HepG2 (cell line): ENCODE data around the gene RBCK1. TPM values are rescaled to one million over a fixed set of nuclear protein-coding genes. Genes with fewer than 3 reads are reported as not detected.
A peak's percentile ranks its signal among the peaks of the same experiment; 100 is the strongest.

Experiments
- ADNP ChIP-seq: sonication (generic); formaldehyde crosslinking; IDR thresholded peaks from 2 replicates; pipeline ENCODE4 v1.4.0; 2020; ENCODE audit warnings: missing genetic modification reagents
- ARNTL ChIP-seq: sonication (generic); formaldehyde crosslinking; IDR thresholded peaks from 2 replicates; pipeline ENCODE4 v1.4.0; 2020; ENCODE audit warnings: mild to moderate bottlenecking, missing genetic modification reagents
- MIXL1 ChIP-seq: IDR thresholded peaks from 2 replicates; pipeline ENCODE4 v1.6.1; 2016
- NR1H2 ChIP-seq: sonication (generic); formaldehyde crosslinking; IDR thresholded peaks from 2 replicates; pipeline ENCODE4 v1.8.1; 2022; ENCODE audit warnings: low read depth, missing genetic modification reagents, borderline replicate concordance
- PAX8 ChIP-seq: sonication (generic); formaldehyde crosslinking; IDR thresholded peaks from 2 replicates; pipeline ENCODE4 v1.8.0; 2022; ENCODE audit warnings: mild to moderate bottlenecking, missing genetic modification reagents, borderline replicate concordance
- RFX3 ChIP-seq: IDR thresholded peaks from 2 replicates; pipeline ENCODE4 v1.6.1; 2016; ENCODE audit warnings: missing biosample characterization, missing genetic modification reagents
- TBX3 ChIP-seq: fragments of 450-650 bp; IDR thresholded peaks from 2 replicates; pipeline ENCODE4 v1.6.1; 2017; ENCODE audit warnings: antibody characterized with exemption, mild to moderate bottlenecking, inconsistent platforms, borderline replicate concordance
- TGIF2 ChIP-seq: IDR thresholded peaks from 2 replicates; pipeline ENCODE4 v1.6.1; 2016; ENCODE audit warnings: control low read depth, missing compliant biosample characterization
- TMF1 ChIP-seq: sonication (generic); formaldehyde crosslinking; IDR thresholded peaks from 2 replicates; pipeline ENCODE4 v1.8.1; 2022; ENCODE audit warnings: low read depth, missing genetic modification reagents
- XBP1 ChIP-seq: sonication (generic); formaldehyde crosslinking; IDR thresholded peaks from 2 replicates; pipeline ENCODE4 v1.5.0; 2020; ENCODE audit warnings: missing genetic modification reagents
- ZFY ChIP-seq: sonication (generic); formaldehyde crosslinking; IDR thresholded peaks from 2 replicates; pipeline ENCODE4 v1.4.0; 2020; ENCODE audit warnings: missing genetic modification reagents
- ZNF17 ChIP-seq: sonication (generic); formaldehyde crosslinking; IDR thresholded peaks from 2 replicates; pipeline ENCODE4 v1.5.0; 2020; ENCODE audit warnings: mild to moderate bottlenecking, missing genetic modification reagents
- ZNF30 ChIP-seq: sonication (generic); formaldehyde crosslinking; IDR thresholded peaks from 2 replicates; pipeline ENCODE4 v1.5.0; 2020; ENCODE audit warnings: mild to moderate bottlenecking, missing genetic modification reagents
- ZNF331 ChIP-seq: sonication (generic); formaldehyde crosslinking; IDR thresholded peaks from 2 replicates; pipeline ENCODE4 v1.4.0; 2020; ENCODE audit warnings: missing genetic modification reagents
- ZNF674 ChIP-seq: sonication (generic); formaldehyde crosslinking; IDR thresholded peaks from 2 replicates; pipeline ENCODE4 v1.5.0; 2020; ENCODE audit warnings: low read depth, mild to moderate bottlenecking, missing genetic modification reagents
- ZSCAN9 ChIP-seq: IDR thresholded peaks from 2 replicates; pipeline ENCODE4 v1.6.1; 2016; ENCODE audit warnings: borderline replicate concordance
- polyA plus RNA-seq, 8 experiments: library from polyadenylated mRNA; depleted of rRNA in 3 of 8; stranded (reverse) in 7 of 8; unstranded in 1 of 8; fragments of >200 nt; fragmentation: Illumina TruSeq in 4 of 8; extraction: Trizol in 4 of 8; gene quantifications; 2 replicates each; pipeline versions ENCODE4 v1.2.1 to v1.2.3, GENCODE V29; 2011 to 2016; ENCODE audit warnings: low read depth in 4 of 8, missing spikeins in 1 of 8, mixed read lengths in 1 of 8; ENCODE audit not compliant: insufficient read depth in 1 of 8
- total RNA-seq, 5 experiments: library from RNA; depleted of rRNA; stranded (reverse); fragments of >200 nt; fragmentation: Illumina TruSeq; extraction: Trizol; gene quantifications; 2 replicates each; pipeline ENCODE4 v1.2.3, GENCODE V29; 2016; ENCODE audit warnings: low read depth in 1 of 5
- TF ChIP-seq, protein P1 (sequence below): sonication (generic); formaldehyde crosslinking; IDR thresholded peaks from 2 replicates; pipeline ENCODE4 v1.4.0; 2020; ENCODE audit warnings: missing genetic modification reagents
- TF ChIP-seq, protein P2 (sequence below): sonication (generic); formaldehyde crosslinking; IDR thresholded peaks from 2 replicates; pipeline ENCODE4 v1.5.0; 2020; ENCODE audit warnings: mild to moderate bottlenecking, missing genetic modification reagents
- TF ChIP-seq, protein P3 (sequence below): sonication (generic); formaldehyde crosslinking; IDR thresholded peaks from 2 replicates; pipeline ENCODE4 v1.4.0; 2020; ENCODE audit warnings: missing genetic modification reagents
- TF ChIP-seq, protein P4 (sequence below): sonication (generic); formaldehyde crosslinking; conservative IDR thresholded peaks from 2 replicates; pipeline ENCODE4 v1.4.0; 2020; ENCODE audit warnings: missing genetic modification reagents
- TF ChIP-seq, protein P5 (sequence below): sonication (generic); formaldehyde crosslinking; IDR thresholded peaks from 2 replicates; pipeline ENCODE4 v1.8.0; 2022; ENCODE audit warnings: missing genetic modification reagents, mild to moderate bottlenecking, inconsistent platforms, borderline replicate concordance
- TF ChIP-seq, protein P6 (sequence below): sonication (generic); formaldehyde crosslinking; IDR thresholded peaks from 2 replicates; pipeline ENCODE4 v1.4.0; 2020; ENCODE audit warnings: missing genetic modification reagents

RBCK1 gene
- total and polyA plus RNA-seq, 2 of the 13 experiments (the other 11 are each of a cell fraction or from before 2014, with no cell fraction given), result 149 to 215 TPM

DNA sequence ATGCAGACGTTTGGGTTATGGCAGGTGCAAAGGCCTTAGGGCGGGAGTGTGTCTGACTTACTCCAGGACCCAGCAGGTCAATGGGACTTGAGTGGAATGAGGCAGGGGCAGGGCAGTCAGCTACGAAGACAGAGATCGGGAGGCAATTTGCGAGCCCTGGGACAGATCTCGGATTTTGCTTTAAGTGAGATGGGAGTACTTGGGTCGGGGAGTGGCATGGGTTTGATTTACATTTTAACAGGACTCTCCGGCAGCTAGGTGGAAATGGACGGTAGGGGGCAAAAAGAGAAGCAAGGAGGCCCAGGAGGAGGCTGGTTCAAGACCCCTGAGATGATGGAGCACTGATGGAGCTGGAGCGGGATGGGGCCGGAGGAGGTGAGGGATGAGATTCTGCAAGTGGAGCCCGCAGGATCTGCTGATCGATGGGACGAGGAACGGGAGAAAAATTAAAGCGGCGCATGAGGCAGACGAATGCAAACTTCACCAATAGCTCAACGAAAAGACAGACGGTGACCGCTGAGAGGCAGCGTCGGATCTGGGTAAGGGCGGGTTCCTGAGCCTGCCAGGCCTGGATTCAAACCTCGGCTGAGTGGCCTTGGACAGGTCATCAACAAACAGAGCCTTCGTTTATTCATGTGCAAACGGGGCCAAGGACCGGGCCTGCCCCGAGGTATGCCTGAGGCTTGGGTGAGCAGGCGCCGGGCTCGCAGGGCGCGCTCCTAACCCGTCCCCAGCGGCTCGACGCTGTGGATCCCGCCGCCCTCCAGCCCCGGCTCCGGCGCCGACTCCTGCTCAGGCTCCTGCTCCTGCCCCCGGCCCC lies 756 bp upstream of the RBCK1 start (continued):
- TF ChIP-seq, protein P1, sequence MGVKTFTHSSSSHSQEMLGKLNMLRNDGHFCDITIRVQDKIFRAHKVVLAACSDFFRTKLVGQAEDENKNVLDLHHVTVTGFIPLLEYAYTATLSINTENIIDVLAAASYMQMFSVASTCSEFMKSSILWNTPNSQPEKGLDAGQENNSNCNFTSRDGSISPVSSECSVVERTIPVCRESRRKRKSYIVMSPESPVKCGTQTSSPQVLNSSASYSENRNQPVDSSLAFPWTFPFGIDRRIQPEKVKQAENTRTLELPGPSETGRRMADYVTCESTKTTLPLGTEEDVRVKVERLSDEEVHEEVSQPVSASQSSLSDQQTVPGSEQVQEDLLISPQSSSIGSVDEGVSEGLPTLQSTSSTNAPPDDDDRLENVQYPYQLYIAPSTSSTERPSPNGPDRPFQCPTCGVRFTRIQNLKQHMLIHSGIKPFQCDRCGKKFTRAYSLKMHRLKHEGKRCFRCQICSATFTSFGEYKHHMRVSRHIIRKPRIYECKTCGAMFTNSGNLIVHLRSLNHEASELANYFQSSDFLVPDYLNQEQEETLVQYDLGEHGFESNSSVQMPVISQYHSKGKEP, result peak; percentile 76; the same call in 1 of the 2 replicates
- TF ChIP-seq, protein P2, sequence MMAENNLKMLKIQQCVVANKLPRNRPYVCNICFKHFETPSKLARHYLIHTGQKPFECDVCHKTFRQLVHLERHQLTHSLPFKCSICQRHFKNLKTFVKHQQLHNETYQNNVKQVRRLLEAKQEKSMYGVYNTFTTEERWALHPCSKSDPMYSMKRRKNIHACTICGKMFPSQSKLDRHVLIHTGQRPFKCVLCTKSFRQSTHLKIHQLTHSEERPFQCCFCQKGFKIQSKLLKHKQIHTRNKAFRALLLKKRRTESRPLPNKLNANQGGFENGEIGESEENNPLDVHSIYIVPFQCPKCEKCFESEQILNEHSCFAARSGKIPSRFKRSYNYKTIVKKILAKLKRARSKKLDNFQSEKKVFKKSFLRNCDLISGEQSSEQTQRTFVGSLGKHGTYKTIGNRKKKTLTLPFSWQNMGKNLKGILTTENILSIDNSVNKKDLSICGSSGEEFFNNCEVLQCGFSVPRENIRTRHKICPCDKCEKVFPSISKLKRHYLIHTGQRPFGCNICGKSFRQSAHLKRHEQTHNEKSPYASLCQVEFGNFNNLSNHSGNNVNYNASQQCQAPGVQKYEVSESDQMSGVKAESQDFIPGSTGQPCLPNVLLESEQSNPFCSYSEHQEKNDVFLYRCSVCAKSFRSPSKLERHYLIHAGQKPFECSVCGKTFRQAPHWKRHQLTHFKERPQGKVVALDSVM, result peak; percentile 92
- TF ChIP-seq, protein P3, sequence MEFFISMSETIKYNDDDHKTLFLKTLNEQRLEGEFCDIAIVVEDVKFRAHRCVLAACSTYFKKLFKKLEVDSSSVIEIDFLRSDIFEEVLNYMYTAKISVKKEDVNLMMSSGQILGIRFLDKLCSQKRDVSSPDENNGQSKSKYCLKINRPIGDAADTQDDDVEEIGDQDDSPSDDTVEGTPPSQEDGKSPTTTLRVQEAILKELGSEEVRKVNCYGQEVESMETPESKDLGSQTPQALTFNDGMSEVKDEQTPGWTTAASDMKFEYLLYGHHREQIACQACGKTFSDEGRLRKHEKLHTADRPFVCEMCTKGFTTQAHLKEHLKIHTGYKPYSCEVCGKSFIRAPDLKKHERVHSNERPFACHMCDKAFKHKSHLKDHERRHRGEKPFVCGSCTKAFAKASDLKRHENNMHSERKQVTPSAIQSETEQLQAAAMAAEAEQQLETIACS, result peak; percentile 66; the same call in 1 of the 2 replicates
- TF ChIP-seq ADNP (CRISPR knock-in tag) (0 out of 2 replicates have a peak, but pooled peaks have one; percentile 44), PAX8 (CRISPR knock-in tag) (0 out of 2 replicates have a peak, but pooled peaks have one; percentile 39), NR1H2 (CRISPR knock-in tag) (no peak), ZNF674 (no peak; the same call in 1 of the 2 replicates), TBX3 (peak; percentile 22; the same call in 1 of the 2 replicates), ZNF30 (no peak), RFX3 (CRISPR knock-in tag) (no peak), XBP1 (CRISPR knock-in tag) (peak; percentile 43), MIXL1 (CRISPR knock-in tag) (peak; percentile 57; the same call in 1 of the 2 replicates), ZNF331 (CRISPR knock-in tag) (peak; percentile 90), ZSCAN9 (CRISPR knock-in tag) (peak; percentile 91; the same call in 1 of the 2 replicates), TMF1 (CRISPR knock-in tag) (peak; percentile 67), ARNTL (CRISPR knock-in tag) (no peak; the same call in 1 of the 2 replicates), TGIF2 (CRISPR knock-in tag) (peak; percentile 87), ZNF17 (CRISPR knock-in tag) (no peak), ZFY (CRISPR knock-in tag) (peak; percentile 89)
- TF ChIP-seq, protein P4, sequence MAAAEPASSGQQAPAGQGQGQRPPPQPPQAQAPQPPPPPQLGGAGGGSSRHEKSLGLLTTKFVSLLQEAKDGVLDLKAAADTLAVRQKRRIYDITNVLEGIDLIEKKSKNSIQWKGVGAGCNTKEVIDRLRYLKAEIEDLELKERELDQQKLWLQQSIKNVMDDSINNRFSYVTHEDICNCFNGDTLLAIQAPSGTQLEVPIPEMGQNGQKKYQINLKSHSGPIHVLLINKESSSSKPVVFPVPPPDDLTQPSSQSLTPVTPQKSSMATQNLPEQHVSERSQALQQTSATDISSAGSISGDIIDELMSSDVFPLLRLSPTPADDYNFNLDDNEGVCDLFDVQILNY (CRISPR knock-in tag), result peak; percentile 32; the same call in 1 of the 2 replicates
- TF ChIP-seq, protein P5, sequence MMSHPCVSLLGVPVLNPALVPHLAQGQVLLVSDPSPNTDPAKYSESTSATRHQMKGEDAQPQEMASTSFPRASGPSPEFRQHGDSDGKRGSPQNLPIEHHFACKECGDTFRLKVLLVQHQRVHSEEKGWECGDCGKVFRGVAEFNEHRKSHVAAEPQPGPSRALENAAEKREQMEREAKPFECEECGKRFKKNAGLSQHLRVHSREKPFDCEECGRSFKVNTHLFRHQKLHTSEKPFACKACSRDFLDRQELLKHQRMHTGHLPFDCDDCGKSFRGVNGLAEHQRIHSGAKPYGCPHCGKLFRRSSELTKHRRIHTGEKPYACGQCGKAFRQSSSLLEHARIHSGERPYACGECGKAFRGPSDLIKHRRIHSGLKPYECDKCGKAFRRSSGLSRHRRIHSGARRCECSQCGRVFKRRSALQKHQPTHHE (CRISPR knock-in tag), result peak; percentile 90
- TF ChIP-seq, protein P6, sequence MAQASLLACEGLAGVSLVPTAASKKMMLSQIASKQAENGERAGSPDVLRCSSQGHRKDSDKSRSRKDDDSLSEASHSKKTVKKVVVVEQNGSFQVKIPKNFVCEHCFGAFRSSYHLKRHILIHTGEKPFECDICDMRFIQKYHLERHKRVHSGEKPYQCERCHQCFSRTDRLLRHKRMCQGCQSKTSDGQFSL (CRISPR knock-in tag), result peak; percentile 61
